Right atrium auricular region (tissue), 2 donors: ENCODE measurements around the gene RAB33A. TPM values are rescaled to one million over a fixed set of nuclear protein-coding genes. Genes with fewer than 3 reads are reported as not detected.

Source experiments
- DNase-seq: peaks from one replicate; pipeline ENCODE4 v3.0.0-alpha.2; 2019; ENCODE audit warnings: low spot score
- H3K27ac ChIP-seq, 2 donors: fragments of 200-600 bp; sonication (generic); 1 replicate in 1 of 2; 2 replicates in 1 of 2; pipeline ENCODE4 v1.5.1; 2016 to 2019
- H3K27me3 ChIP-seq, 2 donors: fragments of 200-600 bp; sonication (generic); one replicate each; pipeline versions ENCODE4 v1.5.1 to v1.6.0; 2017 to 2019
- H3K36me3 ChIP-seq: fragments of 200-600 bp; sonication (generic); one replicate; pipeline ENCODE4 v1.5.1; 2016
- H3K4me1 ChIP-seq, 2 donors: fragments of 200-600 bp; sonication (generic); one replicate each; pipeline versions ENCODE4 v1.5.1 to v1.6.0; 2017 to 2019
- H3K4me3 ChIP-seq, 2 donors: fragments of 200-600 bp; sonication (generic); 1 replicate in 1 of 2; 2 replicates in 1 of 2; pipeline ENCODE4 v1.5.1; 2017 to 2019; ENCODE audit warnings: mild to moderate bottlenecking in 1 of 2, moderate library complexity in 1 of 2
- H3K9me3 ChIP-seq, 2 donors: fragments of 200-600 bp; sonication (generic); one replicate each; pipeline ENCODE4 v1.5.1; 2019
- total RNA-seq, 2 donors: library from RNA; depleted of rRNA; stranded (reverse); fragments of >200 nt; gene quantifications; one replicate each; pipeline ENCODE4 v1.1.0, GENCODE V29; 2016
- TF ChIP-seq, protein P1 (sequence below), 2 donors: fragments of 200-600 bp; sonication (generic); IDR thresholded peaks; one replicate each; pipeline ENCODE4 v1.5.1; 2019; ENCODE audit warnings: antibody characterized with exemption in 2 of 2

Gene RAB33A
- total RNA-seq, 2 donors from 2014 or later: 8.3 to 13.4 TPM

DNA sequence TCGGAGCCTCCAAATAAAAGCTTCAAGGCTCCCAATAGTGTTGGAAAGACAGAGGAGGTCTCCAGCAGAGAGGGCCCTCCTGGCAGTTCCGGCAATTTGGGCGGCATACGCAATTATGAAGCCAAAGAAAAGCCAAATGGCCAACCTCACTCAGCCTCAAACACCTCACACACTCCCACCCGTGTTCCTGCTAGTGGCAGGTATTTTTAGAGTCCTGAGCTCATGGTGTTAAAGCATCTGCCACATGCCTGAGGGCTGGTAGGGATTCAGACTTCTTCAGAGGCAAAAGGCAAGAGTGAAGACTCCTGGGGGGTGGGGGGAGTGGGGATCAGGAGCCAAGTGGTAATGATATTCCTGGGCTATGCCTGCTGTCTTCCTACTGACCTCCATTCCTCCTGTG, 7.4 kb downstream of the RAB33A start:
- no peaks in the 10 kb centered on the region for H3K27me3 ChIP-seq
- no peaks in the 10 kb centered on the region for H3K36me3 ChIP-seq
- H3K4me1 ChIP-seq: peaks cover 0 to 19% of the 10 kb centered on the region in 2 donors
- no peaks in the 10 kb centered on the region for H3K9me3 ChIP-seq
- TF ChIP-seq, protein P1, sequence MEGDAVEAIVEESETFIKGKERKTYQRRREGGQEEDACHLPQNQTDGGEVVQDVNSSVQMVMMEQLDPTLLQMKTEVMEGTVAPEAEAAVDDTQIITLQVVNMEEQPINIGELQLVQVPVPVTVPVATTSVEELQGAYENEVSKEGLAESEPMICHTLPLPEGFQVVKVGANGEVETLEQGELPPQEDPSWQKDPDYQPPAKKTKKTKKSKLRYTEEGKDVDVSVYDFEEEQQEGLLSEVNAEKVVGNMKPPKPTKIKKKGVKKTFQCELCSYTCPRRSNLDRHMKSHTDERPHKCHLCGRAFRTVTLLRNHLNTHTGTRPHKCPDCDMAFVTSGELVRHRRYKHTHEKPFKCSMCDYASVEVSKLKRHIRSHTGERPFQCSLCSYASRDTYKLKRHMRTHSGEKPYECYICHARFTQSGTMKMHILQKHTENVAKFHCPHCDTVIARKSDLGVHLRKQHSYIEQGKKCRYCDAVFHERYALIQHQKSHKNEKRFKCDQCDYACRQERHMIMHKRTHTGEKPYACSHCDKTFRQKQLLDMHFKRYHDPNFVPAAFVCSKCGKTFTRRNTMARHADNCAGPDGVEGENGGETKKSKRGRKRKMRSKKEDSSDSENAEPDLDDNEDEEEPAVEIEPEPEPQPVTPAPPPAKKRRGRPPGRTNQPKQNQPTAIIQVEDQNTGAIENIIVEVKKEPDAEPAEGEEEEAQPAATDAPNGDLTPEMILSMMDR (IDR thresholded peaks at IDR 0.05): no peak
- H3K4me3 ChIP-seq: no peak overlapping the region
- no peak for DNase-seq
- H3K27ac ChIP-seq: peak overlapping the region; percentile 11 to 64

DNA sequence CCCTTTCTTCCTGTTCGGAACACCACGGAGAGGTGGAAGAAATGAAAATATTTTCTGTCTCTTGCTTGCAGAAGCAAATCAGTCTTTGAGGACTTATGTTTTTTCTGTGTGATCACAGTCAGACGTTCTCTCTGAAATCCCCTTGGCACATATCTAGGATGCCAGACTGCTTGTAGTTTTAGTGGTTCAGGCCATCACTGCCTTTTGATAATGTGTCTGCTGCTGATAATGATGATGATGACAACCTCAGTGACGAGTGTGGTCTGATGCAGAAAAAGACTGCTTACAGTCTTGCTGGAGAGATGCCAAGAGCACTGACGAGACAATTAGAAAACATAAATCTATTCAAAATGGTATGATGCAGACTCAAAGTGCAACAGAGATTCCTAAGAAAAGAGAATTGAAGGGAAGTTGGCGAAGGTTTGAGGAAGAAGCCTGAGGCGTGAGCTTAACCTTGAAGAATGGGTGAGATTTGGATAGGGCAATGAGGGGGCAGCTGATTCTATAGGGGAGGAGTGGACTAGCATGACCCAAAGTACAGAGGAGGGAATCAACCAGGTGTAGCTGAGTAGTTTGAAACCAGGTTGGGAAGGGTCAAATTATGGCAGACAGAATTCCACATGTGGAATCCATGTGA, 7.9 kb downstream of the RAB33A start:
- Histone ChIP-seq H3K36me3 (no peaks in the 10 kb centered on the region), H3K27ac (peak overlapping the region; percentile 8 to 64), H3K4me3 (no peak overlapping the region), H3K4me1 (peaks cover 0 to 14% of the 10 kb centered on the region in 2 donors), H3K9me3 (no peaks in the 10 kb centered on the region), H3K27me3 (no peaks in the 10 kb centered on the region)
- DNase-seq: no peak
- TF ChIP-seq, protein P1 (IDR thresholded peaks at IDR 0.05): no peak

DNA sequence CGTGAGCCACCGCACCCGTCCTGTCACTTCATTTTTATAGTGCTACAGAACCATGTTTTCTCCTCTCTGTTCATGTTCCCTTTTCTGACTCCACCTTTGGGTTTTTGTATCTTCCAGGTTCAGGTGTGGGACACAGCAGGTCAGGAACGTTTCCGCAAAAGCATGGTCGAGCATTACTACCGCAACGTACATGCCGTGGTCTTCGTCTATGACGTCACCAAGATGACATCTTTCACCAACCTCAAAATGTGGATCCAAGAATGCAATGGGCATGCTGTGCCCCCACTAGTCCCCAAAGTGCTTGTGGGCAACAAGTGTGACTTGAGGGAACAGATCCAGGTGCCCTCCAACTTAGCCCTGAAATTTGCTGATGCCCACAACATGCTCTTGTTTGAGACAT, 12.4 kb downstream of the RAB33A start:
- H3K4me3 ChIP-seq: no peak overlapping the region
- H3K27ac ChIP-seq: no peak overlapping the region
- no peaks in the 10 kb centered on the region for H3K27me3 ChIP-seq
- TF ChIP-seq, protein P1 (IDR thresholded peaks at IDR 0.05): no peak
- H3K4me1 ChIP-seq: peaks cover 0 to 4% of the 10 kb centered on the region in 2 donors
- H3K36me3 ChIP-seq: no peaks in the 10 kb centered on the region
- H3K9me3 ChIP-seq: no peaks in the 10 kb centered on the region
- no peak for DNase-seq

DNA sequence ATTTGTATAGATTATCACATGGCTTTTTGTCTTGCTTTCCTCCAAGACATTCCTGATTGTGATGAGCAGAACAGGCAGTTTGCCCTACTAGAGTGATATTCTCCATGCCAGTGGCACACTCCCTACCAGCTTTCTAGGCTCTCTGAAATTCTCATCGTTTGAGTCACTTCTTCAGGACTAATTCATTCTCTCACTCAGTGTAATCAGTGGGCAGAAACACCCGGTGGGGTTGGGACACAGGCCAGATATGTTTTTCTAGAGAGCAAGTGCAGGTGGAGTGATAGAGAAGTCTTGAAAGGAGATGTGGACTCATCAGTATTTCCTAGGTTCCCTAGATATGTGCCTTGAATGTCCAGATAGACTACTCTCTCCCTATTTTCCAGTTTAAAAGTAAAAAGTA, 13.1 kb downstream of the RAB33A start:
- Histone ChIP-seq H3K27me3 (no peaks in the 10 kb centered on the region), H3K4me3 (no peak overlapping the region), H3K9me3 (no peaks in the 10 kb centered on the region), H3K27ac (no peak overlapping the region), H3K36me3 (no peaks in the 10 kb centered on the region), H3K4me1 (no peaks in the 10 kb centered on the region)
- no peak for DNase-seq
- TF ChIP-seq, protein P1 (IDR thresholded peaks at IDR 0.05): no peak

DNA sequence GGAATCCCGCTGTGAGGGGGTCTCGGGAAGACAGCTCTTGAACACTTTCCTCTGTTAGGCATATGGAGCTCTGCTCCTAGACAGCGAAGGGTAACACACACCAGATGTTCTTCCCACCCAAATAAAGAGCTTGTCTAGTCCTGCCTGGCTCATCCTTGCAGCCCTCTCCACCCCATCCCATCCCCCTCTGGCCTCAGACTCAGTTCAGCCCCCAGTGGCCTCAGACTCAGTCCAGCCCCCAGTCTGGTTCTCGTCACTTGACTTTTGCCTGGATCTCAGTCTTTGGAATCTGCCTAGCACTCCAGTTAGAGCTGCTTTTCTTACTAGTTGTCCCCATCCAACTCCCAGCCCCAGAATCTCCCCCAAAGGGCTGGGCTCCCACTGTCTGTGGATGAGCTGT, 14.9 kb downstream of the RAB33A start:
- Histone ChIP-seq H3K4me3 (no peak overlapping the region), H3K27me3 (no peaks in the 10 kb centered on the region), H3K36me3 (no peaks in the 10 kb centered on the region), H3K9me3 (no peaks in the 10 kb centered on the region), H3K27ac (no peak overlapping the region), H3K4me1 (no peaks in the 10 kb centered on the region)
- TF ChIP-seq, protein P1 (IDR thresholded peaks at IDR 0.05): no peak
- no peak for DNase-seq

DNA sequence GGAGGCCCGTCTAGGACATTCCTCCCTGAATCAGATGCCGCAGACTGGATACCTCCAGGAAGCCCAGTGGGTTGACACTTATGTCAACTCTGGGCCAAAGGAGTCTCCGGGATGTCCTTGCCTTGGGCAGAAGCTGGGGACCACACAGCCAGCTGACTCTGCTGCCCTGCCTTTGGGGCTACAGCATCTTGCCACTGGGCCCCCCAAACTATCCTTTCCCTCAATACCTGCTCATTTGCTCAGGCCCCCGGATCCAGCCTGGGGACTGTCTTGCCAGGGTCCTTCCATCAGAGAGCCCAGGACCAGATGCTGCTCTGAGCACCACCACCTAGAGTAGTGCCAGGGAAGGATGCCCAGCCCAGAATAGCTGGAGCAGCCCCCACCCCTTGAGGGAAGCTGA, 19.0 kb downstream of the RAB33A start:
- no peak for DNase-seq

More for the DNA sequence above, 19.0 kb downstream of the RAB33A start:
- Histone ChIP-seq H3K4me3 (no peak overlapping the region), H3K27ac (no peak overlapping the region), H3K27me3 (no peaks in the 10 kb centered on the region), H3K36me3 (no peaks in the 10 kb centered on the region), H3K4me1 (no peaks in the 10 kb centered on the region), H3K9me3 (no peaks in the 10 kb centered on the region)
- TF ChIP-seq, protein P1 (IDR thresholded peaks at IDR 0.05): no peak
